Measurements from ENCODE around the gene COL9A3.

COL9A3 gene

DNA sequence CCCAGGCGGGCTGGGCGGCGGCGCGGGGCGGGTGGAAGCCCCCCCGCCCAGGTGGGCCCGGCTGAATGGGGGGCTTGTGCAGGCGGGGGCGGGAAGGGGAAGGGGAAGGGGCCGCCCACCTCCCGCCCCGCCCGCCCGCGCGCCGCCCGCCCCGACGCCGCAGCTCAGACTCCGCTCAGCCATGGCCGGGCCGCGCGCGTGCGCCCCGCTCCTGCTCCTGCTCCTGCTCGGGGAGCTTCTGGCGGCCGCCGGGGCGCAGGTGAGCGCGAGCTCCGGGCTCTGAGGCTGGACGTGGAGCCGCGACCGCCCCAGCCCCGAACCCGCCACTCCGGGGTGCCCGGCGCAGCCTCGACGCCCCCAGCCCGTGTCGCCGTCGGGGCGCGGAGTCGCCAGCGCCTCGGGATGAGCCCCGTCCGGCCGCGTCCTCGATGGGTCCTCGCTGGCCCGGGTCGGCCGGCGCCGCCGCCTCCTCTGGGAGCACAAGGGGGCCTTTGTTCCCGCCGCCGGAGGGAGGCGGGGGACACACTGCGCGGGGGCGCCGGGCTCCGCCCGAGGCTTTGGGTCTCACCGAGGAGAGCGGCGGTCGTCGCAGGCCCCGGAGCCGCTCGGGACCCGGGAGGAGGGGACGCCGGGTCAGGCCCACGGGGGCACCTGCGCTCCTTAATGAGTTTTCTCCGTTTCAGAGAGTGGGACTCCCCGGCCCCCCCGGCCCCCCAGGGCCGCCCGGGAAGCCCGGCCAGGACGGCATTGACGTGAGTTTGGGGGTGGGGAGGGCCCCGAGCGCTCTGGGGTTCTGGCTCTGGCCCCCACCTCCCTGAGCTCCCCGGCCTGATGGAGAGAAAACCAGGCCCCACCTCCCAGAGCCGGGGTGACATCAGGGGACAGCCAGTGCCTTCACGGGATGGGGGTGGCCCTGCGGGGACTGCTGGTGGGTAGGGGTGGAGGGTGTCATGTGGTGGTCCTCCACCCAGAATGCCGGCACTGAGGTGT, at the start of gene COL9A3:
TSS of gene COL9A3 (plus strand) at position 167 of the 990 bp plus-strand sequence. CDS start at position 182, 15 bp downstream.
- DNase-seq: peak; percentile 47

- DNase-seq: no peak
These were observed 48.7 kb upstream of the COL9A3 start for GRCh38 chr20:62768234-62768546.

DNA sequence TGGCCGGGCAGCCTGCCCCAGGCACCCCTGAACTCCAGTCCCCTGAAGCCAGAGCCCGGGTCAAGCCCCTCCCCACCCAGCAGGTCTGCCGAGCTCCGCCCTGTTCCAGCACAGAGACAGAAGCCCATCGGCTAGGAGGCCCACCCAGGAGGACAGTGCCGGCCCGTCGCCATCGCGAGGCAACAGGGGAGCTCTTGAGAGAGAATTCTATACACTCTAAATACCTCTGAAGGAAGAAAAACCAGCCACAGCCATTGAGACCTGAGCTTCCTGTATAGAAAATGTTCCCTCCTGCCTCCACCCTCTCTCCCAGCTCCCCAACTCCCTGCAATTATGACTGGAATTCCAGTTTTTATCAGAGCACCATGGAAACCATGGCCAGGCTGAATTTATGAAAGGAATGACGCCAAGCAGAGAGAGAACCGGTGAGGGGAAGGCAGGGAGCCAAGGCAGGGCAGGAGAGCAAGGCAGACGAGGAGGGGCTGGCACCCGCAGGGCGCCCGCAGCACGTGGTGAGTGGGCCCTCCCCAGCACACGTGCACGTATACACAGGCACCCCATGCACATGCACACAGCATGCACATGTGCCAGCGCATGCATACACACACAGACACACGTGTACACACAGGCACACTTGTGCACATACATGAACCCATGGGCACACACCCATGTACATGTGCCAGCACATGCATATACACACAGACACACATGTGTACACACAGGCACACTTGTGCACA, 48.1 kb upstream of the COL9A3 start:
- no peak for DNase-seq

DNA sequence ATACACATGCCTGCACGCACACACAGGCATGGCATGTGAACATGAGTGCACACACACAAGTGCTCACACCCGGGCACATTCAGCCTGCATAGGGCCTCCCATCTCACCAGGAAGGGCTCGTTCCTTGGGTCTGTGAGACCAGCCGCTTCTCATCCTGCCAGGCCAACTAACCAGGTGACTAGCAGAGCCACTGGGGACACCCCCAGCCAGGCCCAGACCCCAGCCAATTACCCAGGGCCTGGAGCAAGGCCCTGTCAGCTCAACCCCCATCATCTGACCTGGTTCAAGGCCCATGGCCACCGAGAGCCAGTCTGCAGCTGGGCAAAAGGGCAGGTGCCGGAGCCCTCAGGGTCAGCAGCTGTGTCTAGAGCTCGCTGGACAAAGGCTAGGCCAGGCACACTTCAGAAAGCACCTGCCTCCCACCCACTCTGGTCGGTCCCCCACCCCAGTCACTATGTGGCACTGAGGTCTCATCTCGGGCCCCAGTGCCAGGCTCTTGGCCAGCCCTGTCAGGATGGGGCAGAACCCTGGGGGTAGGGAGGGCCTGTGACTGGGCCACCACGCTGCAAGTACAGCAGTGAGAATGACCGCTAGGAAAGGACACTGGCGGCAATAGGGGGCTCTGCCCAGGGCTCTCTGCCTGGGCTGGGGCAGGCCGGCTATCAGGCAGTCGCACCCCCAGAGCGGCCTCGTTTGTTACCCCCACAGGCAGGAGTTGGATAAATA, 47.3 kb upstream of the COL9A3 start:
- no peak for DNase-seq

DNA sequence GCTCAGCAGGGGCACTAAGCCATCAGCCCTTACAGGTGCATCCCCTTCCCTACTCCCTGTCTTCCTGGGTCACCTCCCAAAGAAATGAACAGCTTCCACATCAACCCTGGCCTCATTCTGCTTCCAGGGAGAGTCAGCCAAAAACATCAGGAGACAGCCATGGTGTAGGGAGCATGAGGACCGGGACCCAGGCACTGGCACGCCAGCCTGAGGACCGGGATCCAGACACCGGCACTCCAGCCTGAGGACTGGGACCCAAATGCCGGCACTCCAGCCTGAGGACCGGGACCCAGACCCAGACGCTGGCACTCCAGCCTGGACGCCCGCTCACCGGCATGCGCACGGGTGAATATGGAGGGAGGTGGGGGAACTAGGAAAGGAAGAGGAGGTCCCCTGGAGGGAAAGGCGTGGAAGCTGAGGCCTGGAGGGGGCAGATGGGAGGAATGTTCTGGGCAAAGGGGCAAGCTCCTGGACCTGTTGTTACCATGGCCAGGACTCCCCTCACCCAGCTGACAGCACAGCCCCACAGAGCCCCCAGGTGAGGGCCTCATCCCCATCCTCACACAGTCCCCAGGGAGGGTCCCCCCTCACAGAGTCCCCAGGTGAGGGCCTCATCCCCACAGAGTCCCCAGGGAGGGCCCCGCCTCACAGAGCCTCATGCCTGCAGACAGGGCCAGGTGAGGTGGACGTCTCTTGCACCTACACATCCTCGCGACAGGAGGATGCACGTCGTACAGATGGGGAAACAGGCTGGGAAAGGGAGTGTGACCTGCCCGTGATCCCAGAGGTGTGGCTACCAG, 46.5 kb upstream of the COL9A3 start:
- DNase-seq: no peak

DNA sequence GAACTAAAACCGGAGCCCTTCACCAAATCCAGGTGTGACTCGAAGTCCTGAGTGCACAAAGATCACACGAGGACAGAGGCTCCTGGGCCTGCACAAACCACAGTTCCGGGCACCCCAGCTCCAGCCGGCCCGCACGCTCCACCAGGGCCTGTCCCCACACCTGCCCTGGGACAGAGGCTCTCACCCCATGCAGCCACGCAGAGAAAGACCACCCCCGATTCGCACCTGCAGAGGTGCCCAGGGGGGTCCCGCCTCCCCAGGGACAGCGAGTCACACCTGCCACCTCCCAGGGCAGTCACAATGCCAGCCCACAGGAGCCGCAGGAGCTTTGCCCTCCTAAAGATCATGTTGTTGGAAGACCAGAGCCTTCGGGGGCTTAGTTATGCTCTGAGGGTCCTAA, 45.9 kb upstream of the COL9A3 start:
- no peak for DNase-seq

DNA sequence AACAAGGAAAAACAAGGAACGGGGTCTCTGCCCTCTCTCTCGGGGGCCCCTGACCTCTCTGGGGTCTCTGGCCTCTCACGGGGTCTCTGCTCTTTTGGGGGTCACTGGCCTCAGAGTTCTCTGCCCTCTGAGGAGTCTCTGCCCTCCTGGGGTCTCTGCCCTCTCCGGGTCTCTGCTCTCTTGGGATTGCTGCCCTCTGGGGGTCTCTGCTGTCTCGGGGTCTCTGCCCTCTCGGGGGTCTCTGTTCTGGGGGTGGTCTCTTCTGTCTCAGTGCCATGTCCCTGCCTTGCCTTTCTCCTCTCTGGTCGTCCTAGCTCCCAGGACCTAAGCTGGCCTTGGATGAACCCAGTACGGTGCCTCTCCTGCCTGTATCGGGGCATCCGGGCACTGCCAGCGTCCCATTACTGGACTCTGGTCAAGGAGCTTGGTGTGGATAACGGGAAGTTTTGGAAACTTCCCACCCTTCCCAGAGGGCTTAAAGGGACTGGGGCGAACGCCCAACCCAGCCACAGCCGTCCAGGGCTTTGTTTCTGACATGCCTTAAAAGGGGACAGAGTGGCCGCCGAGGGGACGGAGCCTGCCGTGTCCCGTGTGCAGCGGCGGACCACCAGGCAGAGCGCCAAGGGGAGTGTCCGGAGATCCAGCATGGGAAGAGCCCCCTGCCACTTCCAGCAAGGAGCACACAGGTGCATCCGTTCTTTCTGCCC, 45.3 kb upstream of the COL9A3 start:
- DNase-seq: no peak

- no peak for DNase-seq
These were observed 44.7 kb upstream of the COL9A3 start for GRCh38 chr20:62772103-62772611.

- DNase-seq: no peak
These were observed 44.2 kb upstream of the COL9A3 start for GRCh38 chr20:62772619-62772989.

- DNase-seq: no peak
These were observed 43.6 kb upstream of the COL9A3 start for GRCh38 chr20:62772990-62773844.

DNA sequence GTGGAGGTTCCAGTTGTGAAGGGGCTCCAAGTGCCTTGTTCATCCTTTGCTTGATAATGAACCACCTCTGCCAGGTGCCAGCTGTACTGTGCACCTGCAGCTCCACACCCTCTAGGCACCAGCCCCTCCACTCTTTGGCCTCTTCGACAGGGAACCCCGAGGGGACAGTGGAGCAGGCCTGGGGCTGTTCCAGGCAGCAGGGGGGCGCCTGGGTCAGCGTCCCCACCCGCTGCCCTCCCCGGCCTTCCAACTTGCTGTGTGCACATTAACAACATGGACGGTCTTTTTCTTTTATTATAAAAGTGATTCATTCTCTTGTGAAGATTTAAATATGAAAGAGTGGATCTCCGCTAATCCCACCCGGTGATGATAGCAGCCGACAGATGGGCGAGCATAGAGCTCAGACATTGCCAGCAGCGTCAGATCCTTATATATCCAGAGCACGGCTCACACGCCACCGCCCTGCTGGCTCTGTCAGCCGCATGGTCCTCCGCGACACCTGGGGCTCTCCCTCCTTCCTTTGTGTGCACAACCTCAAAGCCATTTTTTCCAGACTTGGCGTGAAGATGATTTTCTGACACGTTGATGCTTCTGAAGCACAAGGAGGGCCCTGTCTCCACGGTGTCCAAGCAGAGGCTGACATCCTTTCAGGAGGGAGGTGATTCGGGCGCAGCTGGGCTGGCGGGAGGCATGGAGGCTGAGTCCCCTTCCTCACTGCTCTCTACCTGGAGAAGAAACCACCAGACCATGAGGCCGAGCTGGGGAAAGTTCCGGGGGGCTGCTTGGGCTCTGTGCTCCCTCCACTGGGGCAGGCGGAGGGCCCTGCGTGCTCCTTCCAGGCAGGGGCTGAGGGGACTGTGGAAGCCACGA, 42.8 kb upstream of the COL9A3 start:
- peak; percentile 89 for DNase-seq

DNA sequence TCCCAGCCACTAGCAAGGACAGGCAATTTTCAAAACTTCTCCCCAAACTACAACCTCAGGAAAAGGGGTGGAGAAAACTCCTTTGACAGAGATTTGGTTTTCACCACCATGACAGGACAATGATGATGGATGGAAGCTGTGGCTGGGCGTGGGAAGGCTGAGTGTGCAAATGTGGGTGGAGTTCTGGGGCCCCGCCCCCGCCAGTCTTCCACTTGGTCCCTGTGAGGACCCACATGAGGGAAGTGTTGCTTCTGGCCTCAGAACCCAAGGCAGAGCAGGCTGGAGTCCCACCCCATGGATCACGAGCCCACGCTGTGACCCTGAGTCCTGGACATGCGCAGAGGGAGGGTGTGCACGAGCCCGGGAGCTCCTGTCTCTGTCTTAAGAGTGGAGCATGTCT, 42.1 kb upstream of the COL9A3 start:
- no peak for DNase-seq

DNA sequence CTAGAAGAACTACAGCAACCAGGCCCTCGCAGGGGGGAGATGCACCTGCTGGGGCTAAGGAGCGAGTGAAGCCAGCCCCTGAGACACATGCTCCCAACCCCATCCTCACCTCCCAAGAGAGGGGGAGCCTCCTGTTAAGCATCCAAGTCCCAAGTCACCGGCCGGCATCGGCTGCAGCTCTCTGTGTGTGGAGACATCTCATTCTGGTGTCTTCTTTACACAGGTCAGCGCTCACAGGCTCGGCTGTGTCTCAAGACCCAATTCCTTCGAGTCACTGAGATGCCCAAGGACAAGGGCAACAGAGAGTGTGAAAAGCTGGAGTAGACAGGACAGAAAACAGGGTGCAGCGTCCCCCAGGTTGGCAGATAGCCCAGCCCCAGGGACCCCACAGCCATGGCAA, 41.6 kb upstream of the COL9A3 start:
- no peak for DNase-seq

GRCh38 chr20:62776035-62776691, 40.7 kb upstream of the COL9A3 start:
- DNase-seq: no peak

DNA sequence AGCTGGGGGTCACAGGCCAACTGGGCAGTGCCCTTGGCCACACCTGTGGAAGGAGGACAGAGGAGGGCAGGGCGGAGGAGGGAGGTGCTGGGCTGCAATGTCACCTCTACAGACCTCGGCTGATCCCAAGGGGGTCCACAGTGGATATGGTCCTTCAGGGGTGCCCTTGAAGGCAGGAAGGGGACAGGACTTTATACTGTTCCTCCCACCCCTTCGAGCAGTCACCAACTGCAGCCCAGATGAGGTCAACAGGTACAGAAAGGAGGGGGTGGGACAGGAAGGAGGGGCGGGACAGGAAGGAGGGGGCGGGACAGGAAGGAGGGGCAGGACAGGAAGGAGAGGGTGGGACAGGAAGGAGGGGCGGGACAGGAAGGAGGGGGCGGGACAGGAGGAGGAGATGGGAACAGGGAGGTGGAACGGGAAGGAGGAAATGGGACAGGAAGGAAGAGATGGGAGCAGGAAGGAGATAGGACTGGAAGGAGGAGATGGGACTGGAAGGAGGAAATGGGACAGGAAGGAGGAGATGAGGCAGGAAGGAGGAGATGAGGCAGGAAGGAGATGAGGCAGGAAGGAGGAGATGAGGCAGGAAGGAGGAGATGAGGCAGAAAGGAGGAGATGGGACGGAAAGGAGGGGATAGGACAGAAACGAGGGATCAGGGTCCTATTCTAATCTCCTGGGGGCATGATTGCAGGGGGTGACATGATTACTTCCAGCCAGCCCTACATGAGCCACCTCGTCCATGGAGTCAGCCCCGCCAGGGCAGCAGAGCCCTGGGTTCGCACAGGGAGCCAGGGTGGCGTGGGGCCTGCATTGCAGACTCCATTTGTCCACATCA, 39.9 kb upstream of the COL9A3 start:
- peak; percentile 82 for DNase-seq

- no peak for DNase-seq
These were observed 39.4 kb upstream of the COL9A3 start for GRCh38 chr20:62777528-62777830.

DNA sequence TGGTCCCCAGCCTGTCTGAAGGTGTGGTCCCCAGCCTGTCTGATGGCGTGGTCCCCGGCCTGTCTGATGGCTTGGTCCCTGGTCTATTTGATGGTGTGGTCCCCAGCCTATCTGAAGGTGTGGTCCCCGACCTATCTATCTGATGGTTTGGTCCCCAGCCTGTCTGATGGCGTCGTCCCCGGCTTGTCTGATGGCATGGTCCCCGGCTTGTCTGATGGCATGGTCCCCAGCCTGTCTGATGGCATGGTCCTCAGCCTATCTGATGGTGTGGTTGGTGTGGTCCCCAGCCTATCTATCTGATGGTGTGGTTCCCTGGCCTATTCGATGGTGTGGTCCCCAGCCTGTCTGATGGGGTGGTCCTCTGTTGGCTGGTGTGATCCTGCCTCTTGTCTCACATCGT, 38.8 kb upstream of the COL9A3 start:
- no peak for DNase-seq

Data from NCI-H2171 (cell line).